ENCODE data around the gene CTSW.

- TF ChIP-seq ZNF354C (tag by site-specific recombination; IDR thresholded peaks at IDR 0.05; ENCODE audit: borderline replicate concordance, low read depth) (no peak), CTCF (tag by site-specific recombination; IDR thresholded peaks at IDR 0.05) (no peak), ZNF341 (tag by site-specific recombination; IDR thresholded peaks at IDR 0.05; ENCODE audit: low read depth) (no peak), ZNF274 (IDR thresholded peaks at IDR 0.05; ENCODE audit: low read length) (no peak), ZNF274 (tag by site-specific recombination; IDR thresholded peaks at IDR 0.05; ENCODE audit: borderline replicate concordance) (no peak), PATZ1 (tag by site-specific recombination; IDR thresholded peaks at IDR 0.05) (no peak), ZNF324 (tag by site-specific recombination; IDR thresholded peaks at IDR 0.05) (no peak), ZNF140 (tag by site-specific recombination; IDR thresholded peaks at IDR 0.05) (no peak), ZFP37 (tag by site-specific recombination; IDR thresholded peaks at IDR 0.05) (no peak), ZNF707 (tag by site-specific recombination; IDR thresholded peaks at IDR 0.05) (no peak), ZEB2 (tag by site-specific recombination; IDR thresholded peaks at IDR 0.05) (no peak), ZNF600 (tag by site-specific recombination; IDR thresholded peaks at IDR 0.05) (no peak), ZNF530 (tag by site-specific recombination; IDR thresholded peaks at IDR 0.05; ENCODE audit: low read depth) (no peak), ZNF114 (tag by site-specific recombination; IDR thresholded peaks at IDR 0.05) (no peak)
Measured at GRCh38 chr11:65927904-65928397, 48.3 kb downstream of the CTSW start.

All from HEK293 (cell line).